Esophagus squamous epithelium (tissue), 5 donors: ENCODE results near the gene RETREG2. TPM values are rescaled to one million over a fixed set of nuclear protein-coding genes. Genes with fewer than 3 reads are reported as not detected.

Experiments
- DNase-seq: peaks from one replicate; lab custom pipeline; 2025; lab: John Stamatoyannopoulos, UW
- H3K27ac ChIP-seq, 4 donors: fragments of 200-600 bp; sonication (generic); one replicate each; pipeline ENCODE4 v1.5.1; 2016 to 2019; ENCODE audit warnings: mild to moderate bottlenecking in 1 of 4
- H3K27me3 ChIP-seq, 4 donors: fragments of 200-600 bp; sonication (generic); 1 replicate in 3 of 4; 2 replicates in 1 of 4; pipeline versions ENCODE4 v1.5.1 to v1.6.0; 2017 to 2021; ENCODE audit warnings: antibody characterized with exemption in 1 of 4
- H3K36me3 ChIP-seq, 3 donors: fragments of 200-600 bp; sonication (generic); one replicate each; pipeline ENCODE4 v1.5.1; 2016 to 2019
- H3K4me1 ChIP-seq, 3 donors: fragments of 200-600 bp; sonication (generic); one replicate each; pipeline ENCODE4 v1.5.1; 2017 to 2019
- H3K4me3 ChIP-seq, 4 donors: fragments of 200-600 bp; sonication (generic); 1 replicate in 3 of 4; 2 replicates in 1 of 4; pipeline ENCODE4 v1.5.1; 2016 to 2019; ENCODE audit warnings: mild to moderate bottlenecking in 2 of 4, moderate library complexity in 1 of 4
- H3K9me3 ChIP-seq, 3 donors: fragments of 200-600 bp; sonication (generic); one replicate each; pipeline ENCODE4 v1.5.1; 2016 to 2019
- CTCF ChIP-seq, 6 experiments: fragments of 450-650 bp in 4 of 6; fragments of 200-600 bp in 2 of 6; sonication (generic) in 2 of 6; IDR thresholded peaks; one replicate each; pipeline ENCODE4 v1.5.1; 2016 to 2019; ENCODE audit warnings: antibody characterized with exemption in 6 of 6, mild to moderate bottlenecking in 4 of 6, moderate library complexity in 4 of 6
- POLR2A ChIP-seq, 4 donors: fragments of 450-650 bp; IDR thresholded peaks; one replicate each; pipeline ENCODE4 v1.6.1; 2017; ENCODE audit warnings: antibody characterized with exemption in 4 of 4, mild to moderate bottlenecking in 4 of 4, moderate library complexity in 3 of 4
- WGBS, 2 donors: methylation state at CpG; one replicate each; pipeline ENCODE4 v1.1.5; 2018; 5-methylcytosine and 5-hydroxymethylcytosine counted together
- intact Hi-C: fragments of 100-400 bp; cut with DNase I; formaldehyde crosslinking; loops from one replicate; pipeline ENCODE4 v1.15.0; 2022
- total RNA-seq, 4 donors: library from RNA; depleted of rRNA; stranded (reverse); fragments of >200 nt; gene quantifications; one replicate each; pipeline ENCODE4 v1.1.0, GENCODE V29; 2016
- donor health status: DM: yes; HTN: yes; CAD: no.

Gene RETREG2
- total RNA-seq, 4 donors from 2014 or later: 31.0 to 58.7 (median 41.8) TPM

- intact Hi-C loops: no loop called here
- Histone ChIP-seq H3K27me3 (no peaks in the 10 kb centered on the region), H3K4me3 (peak overlapping the region; percentile 84 to 90 (median 90)), H3K4me1 (peaks cover 18 to 44% (median 23%) of the 10 kb centered on the region in 3 donors), H3K27ac (peak overlapping the region; percentile 95 to 99 (median 95)), H3K36me3 (peaks cover 22 to 64% (median 33%) of the 10 kb centered on the region in 3 donors), H3K9me3 (no peaks in the 10 kb centered on the region)
- no peak for TF ChIP-seq CTCF (IDR thresholded peaks at IDR 0.05)
- TF ChIP-seq POLR2A (IDR thresholded peaks at IDR 0.05): no peak
- 0 to 1% methylated on average over 18 to 22 of the region's 24 CpGs for WGBS, 2 donors
- DNase-seq: no peak
Measured at GRCh38 chr2:219230059-219230540, 52.0 kb downstream of the RETREG2 start.

GRCh38 chr2:219234331-219234730 is 56.3 kb downstream of the RETREG2 start:
- H3K9me3 ChIP-seq: no peaks in the 10 kb centered on the region
- 90 to 96% methylated on average over 3 of the region's 3 CpGs for WGBS, 2 donors
- no peaks in the 10 kb centered on the region for H3K27me3 ChIP-seq
- intact Hi-C loops: no loop called here
- no peak overlapping the region for H3K4me3 ChIP-seq
- H3K4me1 ChIP-seq: peaks cover 7 to 19% (median 9%) of the 10 kb centered on the region in 3 donors
- H3K27ac ChIP-seq: no peak overlapping the region
- TF ChIP-seq POLR2A (IDR thresholded peaks at IDR 0.05) (no peak), CTCF (IDR thresholded peaks at IDR 0.05) (no peak)
- no peak for DNase-seq
- H3K36me3 ChIP-seq: peaks cover 27 to 79% (median 53%) of the 10 kb centered on the region in 3 donors

Other genes with a start within 250 kb of the RETREG2 start
- not detected for gene CDK5R2, start 218.6 kb upstream of the RETREG2 start, total RNA-seq
- 1 to 10 TPM in 1 of 4 donors, not detected in 3; 2.1 TPM for gene FEV, start 193.1 kb upstream of the RETREG2 start, total RNA-seq
- gene CRYBA2, start 184.9 kb upstream of the RETREG2 start, total RNA-seq: not detected
- under 1 TPM in 1 of 4 donors, not detected in 3; 0.19 TPM for gene CFAP65, start 136.8 kb upstream of the RETREG2 start, total RNA-seq
- under 1 TPM in 1 of 4 donors, not detected in 3; 0.38 TPM for gene IHH, start 117.4 kb upstream of the RETREG2 start, total RNA-seq
- 10 to 100 TPM in 2 of 4 donors, 1 to 10 TPM in 2; 6.3 to 14.3 (median 9.7) TPM for gene NHEJ1, start 17.5 kb upstream of the RETREG2 start, total RNA-seq
- 1 to 10 TPM in 2 of 4 donors, under 1 TPM in 2; 0.82 to 1.7 (median 1.3) TPM for gene SLC23A3, start 8.2 kb upstream of the RETREG2 start, total RNA-seq
- 10 to 100 TPM; 35.3 to 49.8 (median 42.0) TPM for gene CNPPD1, start 1.4 kb upstream of the RETREG2 start, total RNA-seq
- 10 to 100 TPM; 34.6 to 49.9 (median 43.6) TPM for gene ZFAND2B, start 28.5 kb downstream of the RETREG2 start, total RNA-seq
- 10 to 100 TPM; 22.1 to 45.3 (median 31.6) TPM for gene ABCB6, start 40.7 kb downstream of the RETREG2 start, total RNA-seq
- gene ATG9A, start 51.4 kb downstream of the RETREG2 start, total RNA-seq: 10 to 100 TPM; 37.8 to 55.1 (median 45.2) TPM
- 10 to 100 TPM; 10.2 to 54.9 (median 27.6) TPM for gene ANKZF1, start 51.5 kb downstream of the RETREG2 start, total RNA-seq
- gene GLB1L, start 67.2 kb downstream of the RETREG2 start, total RNA-seq: 1 to 10 TPM; 1.2 to 2.3 (median 1.7) TPM
- gene STK16, start 67.2 kb downstream of the RETREG2 start, total RNA-seq: 10 to 100 TPM in 3 of 4 donors, 1 to 10 TPM in 1; 8.6 to 27.4 (median 19.3) TPM
- gene TUBA4B, start 75.0 kb downstream of the RETREG2 start, total RNA-seq: not detected
- 100 to 1,000 TPM; 104 to 258 (median 169) TPM for gene TUBA4A, start 75.6 kb downstream of the RETREG2 start, total RNA-seq
- 10 to 100 TPM; 30.3 to 72.6 (median 35.1) TPM for gene DNAJB2, start 101.1 kb downstream of the RETREG2 start, total RNA-seq
- gene PTPRN, start 131.1 kb downstream of the RETREG2 start, total RNA-seq: not detected
- gene RESP18, start 154.5 kb downstream of the RETREG2 start, total RNA-seq: not detected
- gene DNPEP, start 209.6 kb downstream of the RETREG2 start, total RNA-seq: 10 to 100 TPM; 36.7 to 82.4 (median 39.5) TPM
- gene DES, start 240.1 kb downstream of the RETREG2 start, total RNA-seq: 1,000 to 10,000 TPM in 1 of 4 donors, 100 to 1,000 TPM in 3; 120 to 2,698 (median 303) TPM